LNCAP (cell line): ENCODE data around the gene PIK3R6.

Source experiments
- CTCF ChIP-seq: fragments of 450-650 bp; IDR thresholded peaks from 2 replicates; pipeline ENCODE4 v1.5.1; 2017; ENCODE audit warnings: mild to moderate bottlenecking

The PIK3R6 gene

GRCh38 chr17:8782176-8782575 is 85.3 kb downstream of the PIK3R6 start:
- TF ChIP-seq CTCF: no peak

- no peak for TF ChIP-seq CTCF
Observed at GRCh38 chr17:8781776-8782175, 85.7 kb downstream of the PIK3R6 start.

GRCh38 chr17:8776881-8777280 is 90.6 kb downstream of the PIK3R6 start:
- TF ChIP-seq CTCF: no peak

- no peak for TF ChIP-seq CTCF
Observed at GRCh38 chr17:8776248-8776647, 91.2 kb downstream of the PIK3R6 start.

- no peak for TF ChIP-seq CTCF
Observed at GRCh38 chr17:8766731-8767130, 100.7 kb downstream of the PIK3R6 start.

- no peak for TF ChIP-seq CTCF
Observed at GRCh38 chr17:8762012-8762411, 105.5 kb downstream of the PIK3R6 start.

- TF ChIP-seq CTCF: no peak
Observed at GRCh38 chr17:8758137-8758596, 109.3 kb downstream of the PIK3R6 start, which contains the start of gene SPDYE4. TSS of gene SPDYE4 (minus strand) at chr17:8758546. CDS start at chr17:8758382, 164 bp downstream.

GRCh38 chr17:8757189-8757588 is 110.3 kb downstream of the PIK3R6 start:
- TF ChIP-seq CTCF: no peak
